Activated T-cell treated with anti-CD3 and anti-CD28 coated beads, Interleukin-2, amount 50 U/mL, for 24 hours (primary cell): ENCODE measurements around the gene FAHD2B.
"Not testable (repeated sequence)": the region's sequence is repeated elsewhere in the genome, so short reads cannot be mapped to it uniquely, and the experiment has no call there.

ENCODE experiments used
- DNase-seq: peaks from one replicate; pipeline ENCODE4 v3.0.0-alpha.2; 2020
- H3K27ac Mint-ChIP-seq: 2 replicates; pipeline ENCODE4 v1.8.0; 2020; ENCODE audit warnings: mild to moderate bottlenecking, mixed read lengths
- H3K27me3 Mint-ChIP-seq: 2 replicates; pipeline ENCODE4 v1.8.0; 2020; ENCODE audit warnings: mixed read lengths
- H3K36me3 Mint-ChIP-seq: 2 replicates; pipeline ENCODE4 v1.8.0; 2020; ENCODE audit warnings: low read depth, mixed read lengths
- H3K4me1 Mint-ChIP-seq: 2 replicates; pipeline ENCODE4 v1.8.0; 2020; ENCODE audit warnings: low read depth, mixed read lengths
- H3K4me3 Mint-ChIP-seq: 2 replicates; pipeline ENCODE4 v1.8.0; 2020; ENCODE audit warnings: mild to moderate bottlenecking, moderate library complexity, mixed read lengths
- H3K9me3 Mint-ChIP-seq: 2 replicates; pipeline ENCODE4 v1.8.0; 2020; ENCODE audit warnings: mixed read lengths

Gene FAHD2B

DNA sequence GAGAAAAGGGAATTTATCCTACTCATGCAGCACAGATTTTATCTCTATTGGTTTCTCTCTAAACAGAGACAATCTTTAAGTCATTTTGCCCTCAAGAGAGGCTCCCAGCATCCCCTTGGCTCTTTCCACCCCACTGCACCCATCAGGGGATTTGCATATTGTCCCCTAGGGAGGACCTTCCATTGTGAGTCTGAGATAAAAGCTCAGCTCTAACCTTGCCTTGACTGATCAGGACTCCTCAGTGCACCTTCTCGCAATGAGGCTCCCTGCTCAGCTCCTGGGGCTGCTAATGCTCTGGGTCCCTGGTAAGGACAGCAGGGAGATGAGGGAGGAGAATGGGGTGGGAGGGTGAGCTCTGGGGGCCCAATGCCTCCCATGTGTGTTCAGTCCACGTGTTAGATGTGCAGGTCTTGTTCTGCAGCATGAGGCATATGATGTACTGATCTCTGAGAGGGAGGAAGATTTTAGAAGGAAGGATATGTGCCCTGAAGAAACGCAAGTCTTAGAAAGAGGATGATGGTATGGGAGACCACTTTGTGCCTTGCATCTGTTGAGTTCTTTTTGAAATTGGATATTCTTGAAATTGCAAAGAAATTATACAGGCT, 48.7 kb downstream of the FAHD2B start:
- H3K36me3 Mint-ChIP-seq, H3K27me3 Mint-ChIP-seq, H3K4me1 Mint-ChIP-seq, H3K27ac Mint-ChIP-seq, H3K4me3 Mint-ChIP-seq, DNase-seq, H3K9me3 Mint-ChIP-seq: not testable (repeated sequence)
